HEK293T (cell line): Measurements from ENCODE around the gene PLSCR4.

ENCODE experiments used
- ARNT ChIP-seq: fragments of 450-650 bp; IDR thresholded peaks from 2 replicates; pipeline ENCODE4 v1.6.1; 2017; ENCODE audit warnings: mild to moderate bottlenecking
- BHLHE40 ChIP-seq: fragments of 450-650 bp; IDR thresholded peaks from 2 replicates; pipeline ENCODE4 v1.6.1; 2016; ENCODE audit warnings: mild to moderate bottlenecking, moderate library complexity, borderline replicate concordance
- CTBP1 ChIP-seq: fragments of 450-650 bp; IDR thresholded peaks from 2 replicates; pipeline ENCODE4 v1.6.1; 2016; ENCODE audit warnings: borderline replicate concordance
- FOXA1 ChIP-seq: fragments of 450-650 bp; IDR thresholded peaks from 2 replicates; pipeline ENCODE4 v1.6.1; 2016; ENCODE audit warnings: mild to moderate bottlenecking
- FOXM1 ChIP-seq: fragments of 450-650 bp; IDR thresholded peaks from 2 replicates; pipeline ENCODE4 v1.6.1; 2017; ENCODE audit warnings: mild to moderate bottlenecking, borderline replicate concordance
- HDGF ChIP-seq: fragments of 450-650 bp; IDR thresholded peaks from 2 replicates; pipeline ENCODE4 v1.6.1; 2017; ENCODE audit warnings: antibody characterized with exemption, borderline replicate concordance
- L3MBTL2 ChIP-seq: fragments of 450-650 bp; conservative IDR thresholded peaks from 2 replicates; pipeline ENCODE4 v1.6.1; 2016; ENCODE audit warnings: mild to moderate bottlenecking
- LEF1 ChIP-seq: fragments of 450-650 bp; IDR thresholded peaks from 2 replicates; pipeline ENCODE4 v1.6.1; 2017; ENCODE audit warnings: mild to moderate bottlenecking, borderline replicate concordance
- SP1 ChIP-seq: fragments of 450-650 bp; IDR thresholded peaks from 2 replicates; pipeline ENCODE4 v1.6.1; 2017
- SUZ12 ChIP-seq: fragments of 450-650 bp; IDR thresholded peaks from 2 replicates; pipeline ENCODE4 v1.6.1; 2016; ENCODE audit warnings: mild to moderate bottlenecking
- TARDBP ChIP-seq: fragments of 450-650 bp; IDR thresholded peaks from 2 replicates; pipeline ENCODE4 v1.6.1; 2016
- ZNF384 ChIP-seq: fragments of 450-650 bp; IDR thresholded peaks from 2 replicates; pipeline ENCODE4 v1.6.1; 2016

DNA sequence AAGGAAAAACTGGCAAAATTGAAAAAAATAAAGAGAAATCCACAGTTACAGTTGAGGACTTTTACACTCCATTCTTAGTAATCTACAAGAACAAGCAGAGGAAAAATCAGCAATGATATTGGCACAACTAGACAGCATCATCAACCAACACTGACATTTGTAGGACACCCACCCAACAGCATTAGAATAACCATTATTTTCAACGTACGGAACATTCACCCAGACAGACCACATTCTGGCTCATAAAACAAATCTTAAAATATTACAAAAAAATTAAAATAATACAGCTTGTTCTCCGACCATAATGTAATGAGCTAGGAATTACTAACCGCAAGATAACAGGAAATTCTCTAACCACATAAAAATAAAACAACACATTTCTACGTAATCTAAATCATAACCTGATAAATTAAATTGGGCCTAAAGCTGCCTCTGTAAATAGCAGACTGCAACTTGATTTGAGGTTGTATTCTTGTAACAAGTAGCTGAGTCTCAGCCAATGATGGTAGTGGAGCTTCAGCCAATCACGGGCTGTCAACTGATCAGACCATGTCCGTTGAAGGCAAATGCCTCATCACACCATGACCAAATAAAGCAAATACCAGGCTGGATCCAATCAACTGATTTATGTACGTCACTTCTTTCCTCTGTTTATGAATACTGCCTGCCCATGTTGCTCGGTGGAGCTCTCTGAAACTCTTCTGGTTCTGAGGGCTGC, 9.2 kb downstream of the PLSCR4 start:
- no peak for TF ChIP-seq BHLHE40
- TF ChIP-seq L3MBTL2 = no peak
- TF ChIP-seq TARDBP = no peak
- no peak for TF ChIP-seq FOXM1
- TF ChIP-seq SUZ12 = no peak
- no peak for TF ChIP-seq FOXA1
- no peak for TF ChIP-seq CTBP1
- TF ChIP-seq SP1 = no peak
- TF ChIP-seq ARNT = no peak
- no peak for TF ChIP-seq LEF1
- no peak for TF ChIP-seq HDGF
- TF ChIP-seq ZNF384 = no peak
